Measurements from ENCODE around the gene CATSPERB.

DNA sequence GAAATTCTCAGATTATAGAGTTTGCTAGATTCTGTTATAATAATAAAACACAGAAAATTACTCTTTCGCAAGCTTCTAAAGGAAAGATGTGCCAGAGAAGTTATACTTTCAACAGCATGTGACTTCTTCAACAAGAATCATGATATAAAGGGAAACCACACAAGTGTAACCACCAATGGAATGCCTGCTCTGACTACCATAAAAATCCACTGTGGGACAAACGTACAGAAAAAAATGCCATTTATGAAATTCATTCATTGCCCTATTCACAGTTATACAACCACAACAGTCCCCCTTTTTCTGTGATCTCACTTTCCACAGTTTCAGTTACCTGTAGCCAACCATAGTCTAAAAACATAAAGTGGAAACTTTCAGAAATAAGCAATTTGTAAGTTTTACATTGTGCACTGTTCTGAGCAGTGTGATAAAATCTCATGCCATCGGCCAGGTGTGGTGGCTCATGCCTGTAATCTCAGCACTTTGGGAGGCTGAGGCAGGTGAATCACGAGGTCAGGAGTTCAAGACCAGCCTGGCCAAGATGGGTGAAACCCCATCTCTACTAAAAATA, 3.2 kb downstream of the CATSPERB start:
- TF ChIP-seq, protein P1, sequence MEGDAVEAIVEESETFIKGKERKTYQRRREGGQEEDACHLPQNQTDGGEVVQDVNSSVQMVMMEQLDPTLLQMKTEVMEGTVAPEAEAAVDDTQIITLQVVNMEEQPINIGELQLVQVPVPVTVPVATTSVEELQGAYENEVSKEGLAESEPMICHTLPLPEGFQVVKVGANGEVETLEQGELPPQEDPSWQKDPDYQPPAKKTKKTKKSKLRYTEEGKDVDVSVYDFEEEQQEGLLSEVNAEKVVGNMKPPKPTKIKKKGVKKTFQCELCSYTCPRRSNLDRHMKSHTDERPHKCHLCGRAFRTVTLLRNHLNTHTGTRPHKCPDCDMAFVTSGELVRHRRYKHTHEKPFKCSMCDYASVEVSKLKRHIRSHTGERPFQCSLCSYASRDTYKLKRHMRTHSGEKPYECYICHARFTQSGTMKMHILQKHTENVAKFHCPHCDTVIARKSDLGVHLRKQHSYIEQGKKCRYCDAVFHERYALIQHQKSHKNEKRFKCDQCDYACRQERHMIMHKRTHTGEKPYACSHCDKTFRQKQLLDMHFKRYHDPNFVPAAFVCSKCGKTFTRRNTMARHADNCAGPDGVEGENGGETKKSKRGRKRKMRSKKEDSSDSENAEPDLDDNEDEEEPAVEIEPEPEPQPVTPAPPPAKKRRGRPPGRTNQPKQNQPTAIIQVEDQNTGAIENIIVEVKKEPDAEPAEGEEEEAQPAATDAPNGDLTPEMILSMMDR (optimal IDR thresholded peaks at IDR 0.05 in 1 of 3, IDR thresholded peaks at IDR 0.05 in 1 of 3, conservative IDR thresholded peaks at IDR 0.05 in 1 of 3; ENCODE audit: extremely low read depth in 1 of 3, insufficient read depth in 2 of 3, low read length in 3 of 3): no peak
- no peak for TF ChIP-seq EZH2 (IDR thresholded peaks at IDR 0.05; ENCODE audit: low read length)

Data from keratinocyte (primary cell).